ENCODE results near the gene CD82.
A peak's percentile ranks its signal among the peaks of the same experiment; 100 is the strongest.
"Not testable (repeated sequence)": the region's sequence is repeated elsewhere in the genome, so short reads cannot be mapped to it uniquely, and the experiment has no call there.

The CD82 gene

DNA sequence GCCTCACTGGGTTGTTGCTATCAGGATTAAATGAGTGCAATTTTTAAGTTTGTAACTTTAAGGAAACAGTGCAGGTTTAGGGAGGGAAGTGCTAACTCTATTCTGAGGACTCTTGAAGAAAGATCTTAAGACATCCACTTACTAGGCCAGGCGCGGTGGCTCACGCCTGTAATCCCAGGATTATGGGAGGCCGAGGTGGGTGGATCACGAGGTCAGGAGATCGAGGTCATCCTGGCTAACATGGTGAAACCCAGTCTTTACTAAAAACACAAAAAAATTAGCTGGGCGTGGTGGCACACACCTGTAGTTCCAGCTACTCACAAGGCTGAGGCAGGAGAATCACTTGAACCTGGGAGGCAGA is 5.5 kb upstream of the CD82 start:
- not testable (repeated sequence) for DNase-seq (ENCODE audit: low read depth)

DNA sequence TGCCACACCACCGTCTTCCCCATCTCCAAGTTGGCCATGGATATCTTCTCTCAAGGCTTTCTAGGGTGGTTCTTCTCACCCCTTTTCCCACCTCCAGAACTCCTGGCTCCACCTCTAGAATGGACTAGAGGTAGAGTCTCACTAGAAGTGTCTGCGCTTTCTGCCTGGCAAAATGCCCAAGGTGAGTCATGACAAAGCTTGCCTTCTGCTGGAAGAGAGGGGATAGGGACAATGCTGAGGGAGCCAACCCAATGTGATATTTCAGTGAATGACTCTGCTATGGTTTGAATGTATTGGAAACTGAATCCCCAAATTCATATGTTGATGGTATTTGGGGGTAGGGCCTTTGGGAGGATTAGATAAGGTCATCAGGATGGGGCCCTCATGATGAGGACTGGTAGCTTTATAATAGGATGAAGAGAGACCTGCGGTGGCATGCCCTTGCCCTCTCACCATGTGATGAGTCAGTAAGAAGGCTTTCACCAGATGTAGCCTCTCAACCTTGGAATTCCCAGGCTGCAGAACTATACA is 4.1 kb upstream of the CD82 start:
- DNase-seq (ENCODE audit: low read depth): no peak

- DNase-seq (ENCODE audit: low read depth): no peak
These were observed 3.3 kb upstream of the CD82 start for GRCh38 chr11:44561964-44562734.

GRCh38 chr11:44562845-44563460 is 2.5 kb upstream of the CD82 start:
- DNase-seq (ENCODE audit: low read depth): no peak

GRCh38 chr11:44563711-44564110 is 1.8 kb upstream of the CD82 start:
- DNase-seq (ENCODE audit: low read depth): no peak

GRCh38 chr11:44564166-44564565 is 1.3 kb upstream of the CD82 start:
- DNase-seq (ENCODE audit: low read depth): no peak

DNA sequence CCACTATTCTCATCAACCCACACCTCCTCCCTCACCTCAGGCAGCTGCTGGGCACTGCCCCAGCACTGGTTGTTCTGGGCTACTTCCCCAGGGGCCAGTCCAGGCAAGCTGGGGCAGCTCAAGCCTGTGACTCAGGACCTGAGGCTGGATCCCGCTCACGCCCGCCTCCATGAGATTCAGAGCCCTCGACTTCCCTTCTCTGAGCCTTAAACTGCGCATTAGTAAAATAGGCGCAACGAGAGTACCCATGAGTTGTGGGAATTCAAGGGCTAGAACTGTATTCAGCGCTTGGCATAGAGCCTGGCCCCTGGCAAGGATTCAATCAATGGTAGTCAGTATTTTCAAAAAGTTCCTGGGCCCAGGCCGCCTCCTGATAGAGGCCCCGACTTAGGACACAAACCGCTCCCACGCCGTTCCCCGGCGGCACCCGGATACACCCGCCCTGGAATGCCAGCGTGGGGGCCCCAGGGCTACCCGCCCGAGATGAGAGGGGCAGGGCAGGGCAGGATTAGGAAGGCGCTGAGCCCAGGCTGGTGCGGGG is 723 bp upstream of the CD82 start:
- DNase-seq (ENCODE audit: low read depth): peak; percentile 69

DNA sequence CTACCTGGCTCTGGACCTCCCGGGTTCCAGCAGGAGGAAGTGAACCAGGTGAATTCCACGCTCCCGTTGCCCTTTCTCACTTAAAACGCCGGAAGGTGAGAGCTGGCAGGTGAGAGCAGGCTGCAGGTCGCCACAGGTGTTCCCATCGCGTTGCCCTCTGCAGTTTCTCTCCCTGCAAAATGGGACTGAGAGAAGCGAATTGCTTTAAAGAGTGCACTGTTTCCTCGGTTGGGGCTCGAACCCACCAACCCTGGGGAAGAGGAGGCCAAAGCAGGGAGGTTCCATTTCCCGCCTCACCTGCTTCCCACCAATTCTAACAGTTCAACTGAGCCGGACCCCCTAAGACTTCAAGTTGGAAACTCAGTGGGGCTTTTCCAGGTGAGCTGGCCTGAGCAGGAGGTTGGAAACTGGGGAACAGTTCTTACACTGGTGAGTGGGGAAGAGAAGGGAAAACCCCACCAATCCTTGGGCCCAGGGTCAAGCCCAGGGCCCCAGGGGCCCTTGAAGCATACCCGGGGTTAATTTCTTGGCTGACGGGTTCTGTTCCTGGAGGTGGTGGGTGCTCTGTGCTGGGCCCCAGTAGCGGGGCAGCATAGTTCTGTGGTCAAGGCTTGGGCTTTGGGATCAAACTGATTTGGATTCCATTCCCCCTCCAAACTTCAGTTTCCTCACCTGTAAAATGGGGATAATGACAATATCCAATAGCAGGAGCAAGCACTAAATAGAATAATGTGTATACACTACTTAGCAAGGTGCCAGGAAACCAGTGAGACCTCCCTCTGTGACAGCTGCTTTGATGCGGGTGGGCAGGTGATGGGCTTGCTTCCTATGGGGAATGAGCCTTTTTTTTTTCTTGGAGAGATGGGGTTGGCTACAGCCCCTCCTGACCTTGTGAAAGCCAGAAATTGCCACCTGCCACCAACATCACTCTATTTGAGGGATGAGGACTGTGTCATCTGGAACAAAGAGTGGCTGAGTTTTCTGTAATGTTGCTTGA is 788 bp downstream of the CD82 start:
- DNase-seq (ENCODE audit: low read depth): no peak

GRCh38 chr11:44566952-44567875 is 1.8 kb downstream of the CD82 start:
- no peak for DNase-seq (ENCODE audit: low read depth)

DNA sequence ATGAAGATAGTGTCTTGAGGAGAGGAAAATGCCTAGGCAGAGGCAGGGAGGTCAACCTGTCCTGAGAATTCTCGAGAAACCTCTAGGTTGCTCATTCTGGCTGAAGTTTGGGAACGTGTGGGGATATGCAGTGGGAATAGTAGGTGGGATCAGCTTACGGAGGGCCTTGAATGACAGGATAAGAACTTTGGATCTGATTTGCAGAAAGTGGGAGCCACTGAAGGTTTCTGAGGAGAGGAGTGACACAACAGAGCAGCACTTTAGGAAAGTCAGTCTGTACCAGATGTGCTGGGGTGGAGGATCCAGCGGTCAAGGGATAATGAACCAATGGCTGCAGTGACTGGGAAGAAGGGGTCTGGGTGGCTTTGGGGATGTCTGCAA is 2.4 kb downstream of the CD82 start:
- no peak for DNase-seq (ENCODE audit: low read depth)

DNA sequence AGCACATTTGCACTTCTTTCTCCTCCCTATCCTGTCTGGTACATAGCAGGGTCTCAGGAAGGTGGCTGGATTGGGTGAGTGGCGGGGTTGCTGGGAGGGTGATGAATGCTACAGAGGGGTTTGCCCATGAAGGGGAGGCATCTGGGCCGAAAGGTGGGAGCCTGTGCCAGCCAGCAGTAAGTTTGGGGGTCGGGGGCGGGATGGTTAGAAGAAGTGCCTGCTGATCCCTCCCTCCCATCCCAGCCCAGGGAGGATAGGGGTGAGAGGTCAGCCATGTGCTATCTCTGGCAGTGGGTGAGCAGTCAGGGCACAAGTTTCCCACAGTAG is 2.8 kb downstream of the CD82 start:
- no peak for DNase-seq (ENCODE audit: low read depth)

DNA sequence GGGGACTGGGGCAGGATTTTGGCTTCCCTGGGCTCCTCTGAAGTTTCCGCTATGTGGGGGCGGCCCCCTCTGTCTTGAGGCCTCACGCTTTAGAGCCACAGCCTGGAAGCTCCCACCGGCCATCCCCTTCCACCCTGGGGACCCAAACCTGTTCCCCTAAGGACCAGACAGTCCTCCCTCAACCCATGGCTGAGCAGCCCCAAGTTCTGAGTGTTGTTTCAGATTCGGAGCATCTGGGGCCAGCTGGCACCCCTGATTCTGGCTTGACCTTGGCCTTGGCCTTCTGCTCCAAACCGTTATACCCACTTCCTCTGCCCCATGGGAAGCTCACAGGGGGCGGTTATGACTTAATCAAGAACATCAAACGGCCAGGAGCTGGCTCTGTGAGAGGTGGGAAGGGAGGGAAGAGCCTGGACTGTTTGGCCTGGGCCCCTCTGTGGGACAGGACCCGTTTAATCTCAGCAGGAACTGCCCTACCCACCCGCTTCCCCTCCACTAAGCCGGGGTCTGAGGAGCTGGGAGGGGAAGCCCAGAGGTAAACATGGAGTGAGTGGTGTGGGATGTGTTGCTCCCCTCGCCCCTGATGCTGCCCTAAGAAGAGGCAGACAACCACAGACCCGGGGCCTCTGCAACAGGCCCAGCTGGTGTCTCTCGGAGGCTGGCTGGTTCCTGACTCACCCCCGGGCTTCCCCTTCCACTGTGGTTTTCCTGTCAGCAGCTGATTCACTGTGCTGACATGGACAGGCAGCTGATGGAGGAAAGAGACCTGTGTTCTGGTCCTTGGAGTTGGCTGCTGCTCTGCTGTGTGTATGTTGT is 3.4 kb downstream of the CD82 start:
- DNase-seq (ENCODE audit: low read depth): peak; percentile 80

DNA sequence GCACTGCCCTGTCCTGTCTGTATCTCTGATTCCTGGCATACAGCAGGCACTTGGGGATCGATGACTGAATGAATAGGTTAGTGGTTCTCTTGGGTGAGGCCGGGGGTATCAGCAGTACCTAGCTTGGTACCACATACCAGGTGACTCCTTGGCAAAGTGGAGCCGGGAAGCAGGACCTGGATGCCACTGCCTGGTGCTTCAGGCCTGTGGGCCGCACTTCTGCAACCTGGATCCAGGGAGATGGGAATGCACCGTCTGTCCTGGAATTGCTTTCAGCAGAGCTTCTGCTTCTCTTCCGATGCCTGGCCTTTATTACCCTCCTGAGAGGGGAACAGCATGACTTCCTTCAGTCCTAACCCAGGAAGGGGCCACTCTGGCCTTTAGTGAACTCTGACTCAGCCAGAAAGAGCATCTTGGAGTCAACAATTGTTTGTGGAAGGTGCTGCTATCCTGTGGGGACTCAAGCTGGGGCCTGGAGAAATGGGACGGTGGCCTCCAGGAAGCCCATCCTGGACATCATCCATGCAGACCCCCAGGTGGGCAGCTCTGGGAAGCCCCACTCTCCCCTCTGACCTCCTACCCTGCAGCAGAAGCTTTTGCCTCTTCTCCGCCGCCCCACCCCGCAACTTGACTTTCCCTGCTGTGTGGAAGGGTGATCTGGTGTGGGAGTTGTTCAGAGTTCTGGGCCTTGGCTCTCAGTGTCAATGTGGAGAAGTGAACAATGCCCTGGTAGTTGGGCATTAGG is 5.1 kb downstream of the CD82 start:
- no peak for DNase-seq (ENCODE audit: low read depth)

- no peak for DNase-seq (ENCODE audit: low read depth)
These were observed 6.4 kb downstream of the CD82 start for GRCh38 chr11:44571871-44572270.

DNA sequence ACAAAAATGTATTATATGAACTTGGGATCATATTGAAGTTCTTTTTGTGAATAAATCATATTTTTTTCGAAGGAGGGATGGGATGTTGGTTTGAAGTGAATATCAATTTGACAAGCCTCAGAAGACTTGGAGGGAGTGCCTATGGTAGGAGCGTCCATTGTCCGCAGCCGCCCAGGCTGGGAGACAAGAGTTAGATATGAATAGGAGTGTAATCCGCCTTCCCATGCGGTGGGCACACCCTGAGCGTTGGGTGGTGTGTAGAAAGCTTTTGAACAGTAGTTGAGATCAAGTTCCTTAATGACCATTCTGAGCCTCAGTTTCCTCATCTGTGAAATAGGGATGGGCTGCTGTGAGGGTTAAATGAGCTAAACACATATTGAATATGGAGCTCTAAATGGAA is 7.0 kb downstream of the CD82 start:
- no peak for DNase-seq (ENCODE audit: low read depth)

DNA sequence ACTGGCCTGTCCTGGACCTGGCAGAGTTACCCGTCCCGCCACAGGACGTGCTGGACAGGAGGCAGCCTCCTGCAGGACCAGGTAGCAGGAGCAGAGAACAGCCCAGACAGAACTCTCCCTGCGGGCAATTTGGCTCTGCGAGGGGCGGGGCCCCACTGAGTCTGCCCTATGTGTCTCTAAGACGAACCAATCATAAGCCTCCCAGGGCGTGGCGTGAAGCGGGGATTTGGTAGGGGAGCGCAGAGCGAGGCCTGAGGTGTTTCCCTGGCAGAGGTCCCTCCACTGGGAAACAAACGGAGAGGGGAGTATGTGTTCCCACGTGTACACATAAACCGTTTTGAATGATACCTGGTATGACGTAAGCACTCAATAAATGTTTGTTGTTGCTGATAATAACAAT is 7.4 kb downstream of the CD82 start:
- no peak for DNase-seq (ENCODE audit: low read depth)

DNA sequence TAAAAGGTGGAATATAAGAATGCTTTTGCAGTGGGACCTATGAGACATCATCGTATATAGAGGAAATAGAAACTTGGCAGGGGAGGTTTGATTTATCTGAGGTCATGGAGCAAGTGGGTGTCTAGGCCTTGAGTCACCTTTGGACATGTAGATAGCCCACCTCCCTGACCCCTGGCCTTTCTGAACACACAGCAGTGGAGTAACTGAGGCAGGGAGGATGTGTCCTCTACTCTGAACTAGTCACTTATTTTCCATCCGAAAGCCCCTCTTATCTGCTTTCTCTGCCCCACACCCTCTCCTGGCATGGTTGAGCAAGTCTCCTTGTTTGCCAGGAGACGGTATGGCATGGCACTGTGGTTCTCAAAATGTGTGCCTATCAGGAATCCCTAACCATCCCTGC is 7.9 kb downstream of the CD82 start:
- DNase-seq (ENCODE audit: low read depth): no peak

DNA sequence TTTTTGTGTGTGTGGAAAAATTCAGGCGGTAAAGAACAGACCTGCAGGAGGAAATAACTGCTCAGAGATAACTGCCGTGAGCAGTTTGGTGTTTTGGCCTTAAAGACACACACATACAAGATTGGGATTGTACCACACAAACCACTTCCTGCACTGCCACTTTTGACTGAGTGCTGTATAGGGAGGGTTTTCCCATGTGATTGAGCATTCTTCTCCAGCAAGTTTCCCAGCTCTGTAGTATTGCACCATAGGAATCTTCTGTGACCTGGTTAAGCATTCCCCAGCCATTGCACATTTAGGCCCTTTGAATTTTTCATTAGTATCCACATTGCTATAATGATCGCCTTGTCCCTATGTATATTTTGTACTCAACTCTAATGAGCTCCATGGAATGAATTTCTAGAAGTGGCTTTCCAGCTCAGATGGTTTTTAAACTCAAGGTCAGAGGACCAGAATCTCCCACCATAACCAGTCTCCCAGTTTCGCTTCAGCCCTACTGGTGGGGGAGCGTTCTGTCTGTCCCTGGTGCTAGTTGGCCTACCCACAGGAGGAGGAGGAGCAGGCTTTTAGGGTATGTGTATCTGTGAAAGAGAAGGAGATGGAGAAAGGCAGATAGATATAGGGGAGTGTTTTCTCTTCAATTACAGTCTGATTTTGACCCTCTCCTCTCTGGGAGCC is 9.3 kb downstream of the CD82 start:
- peak; percentile 88 for DNase-seq (ENCODE audit: low read depth)

GRCh38 chr11:44575288-44575672 is 9.8 kb downstream of the CD82 start:
- DNase-seq (ENCODE audit: low read depth): no peak
